GM19239 (cell line): Measurements from ENCODE around the gene RAB9A.
"Not testable (repeated sequence)": the region's sequence is repeated elsewhere in the genome, so short reads cannot be mapped to it uniquely, and the experiment has no call there.

ENCODE experiments used
- DNase-seq: peaks from one replicate; pipeline ENCODE4 v3.0.0; 2011; ENCODE audit warnings: low spot score; ENCODE audit not compliant: insufficient read length
- FAIRE-seq: peaks from 2 replicates; lab custom pipeline; 2011; peaks lifted over from hg19 to GRCh38; lab: Jason Lieb, UNC

The RAB9A gene

DNA sequence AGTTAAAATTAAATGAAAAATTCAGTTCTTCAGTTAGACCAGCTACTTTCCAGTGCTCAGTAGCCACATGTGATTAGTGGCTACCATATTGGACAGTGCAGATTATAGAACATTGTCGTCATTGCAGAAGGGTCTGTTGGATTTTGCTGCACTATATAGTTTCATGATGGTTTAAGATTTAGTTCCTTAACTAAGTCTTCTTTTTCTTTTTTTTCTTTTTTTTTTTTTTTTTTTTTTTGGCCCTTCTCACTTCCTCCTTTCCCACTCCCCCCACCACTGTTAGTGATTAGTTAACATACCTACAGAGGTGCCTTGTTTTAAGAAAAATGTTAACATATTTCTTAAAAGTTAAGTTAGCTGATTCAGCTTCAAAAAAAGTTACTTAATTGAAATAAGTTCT lies 9.0 kb downstream of the RAB9A start:
- FAIRE-seq (no peak), DNase-seq (no peak)

DNA sequence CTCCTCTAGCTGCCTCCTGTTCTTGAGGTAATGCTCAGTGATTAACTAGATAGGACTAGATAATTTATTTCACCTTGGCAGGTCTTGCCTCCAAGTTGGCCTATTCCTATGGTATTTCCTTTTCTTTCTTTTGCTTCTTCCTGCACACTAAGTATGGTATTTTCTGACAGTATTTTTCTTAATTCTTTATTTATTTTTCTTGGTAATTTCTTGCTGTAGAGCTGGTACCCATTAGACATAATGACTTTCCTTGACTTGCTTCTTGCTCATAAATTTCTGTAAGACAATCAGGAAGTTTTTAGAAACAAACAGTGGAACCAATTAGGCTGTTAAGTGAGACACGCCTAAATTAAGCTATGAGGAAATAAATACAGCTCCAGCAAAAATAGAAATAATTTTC lies 9.5 kb downstream of the RAB9A start:
- FAIRE-seq (no peak), DNase-seq (no peak)

DNA sequence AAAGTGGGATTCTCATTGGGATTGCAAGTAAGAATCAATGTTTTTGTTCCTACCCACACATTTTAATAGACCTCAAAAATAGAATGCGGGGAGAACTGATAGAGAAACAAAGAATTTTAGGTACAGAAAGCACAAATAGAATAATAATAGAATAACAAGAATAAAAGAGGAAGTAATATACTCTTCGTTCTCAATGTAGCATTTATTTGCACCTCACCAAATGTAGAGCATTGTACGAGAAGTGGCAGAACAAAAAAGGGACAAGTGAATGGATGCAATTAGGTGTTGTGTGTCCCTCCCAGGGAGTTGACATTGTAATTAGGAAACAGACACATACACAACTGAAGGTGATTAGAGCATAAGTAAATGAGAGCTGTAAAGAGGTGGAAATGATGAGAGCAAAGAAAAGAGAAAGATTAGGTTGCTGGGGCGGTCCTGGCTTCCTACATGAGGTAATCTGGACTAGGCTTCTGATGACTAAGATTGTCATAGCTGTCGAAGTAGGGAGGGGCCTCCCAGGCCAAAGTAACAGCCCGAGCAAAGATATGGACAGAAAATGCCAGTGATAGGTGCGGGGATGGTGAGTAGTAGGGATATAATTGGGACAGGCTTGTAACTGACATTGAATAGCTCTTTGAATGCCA lies 10.4 kb downstream of the RAB9A start:
- DNase-seq (no peak), FAIRE-seq (peak; percentile 93)

DNA sequence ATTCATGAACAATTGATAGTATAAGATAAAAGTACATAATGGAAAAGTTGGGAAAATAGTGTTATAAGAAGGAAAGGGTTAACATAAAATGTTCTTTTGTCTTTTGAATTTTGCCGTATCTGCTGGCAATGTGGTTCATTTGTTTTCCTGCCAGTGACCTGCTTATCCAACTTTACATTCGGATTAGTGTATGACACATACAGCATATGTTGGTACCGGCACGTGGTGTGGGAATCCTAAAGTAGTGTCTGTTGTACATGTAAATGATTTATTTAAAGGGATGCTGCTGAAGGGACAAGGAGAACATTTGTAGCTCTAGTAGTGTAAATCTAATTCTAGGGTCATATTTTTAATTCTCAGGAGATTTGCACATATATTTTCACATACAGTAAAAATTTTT lies 11.5 kb downstream of the RAB9A start:
- FAIRE-seq (no peak), DNase-seq (no peak)

DNA sequence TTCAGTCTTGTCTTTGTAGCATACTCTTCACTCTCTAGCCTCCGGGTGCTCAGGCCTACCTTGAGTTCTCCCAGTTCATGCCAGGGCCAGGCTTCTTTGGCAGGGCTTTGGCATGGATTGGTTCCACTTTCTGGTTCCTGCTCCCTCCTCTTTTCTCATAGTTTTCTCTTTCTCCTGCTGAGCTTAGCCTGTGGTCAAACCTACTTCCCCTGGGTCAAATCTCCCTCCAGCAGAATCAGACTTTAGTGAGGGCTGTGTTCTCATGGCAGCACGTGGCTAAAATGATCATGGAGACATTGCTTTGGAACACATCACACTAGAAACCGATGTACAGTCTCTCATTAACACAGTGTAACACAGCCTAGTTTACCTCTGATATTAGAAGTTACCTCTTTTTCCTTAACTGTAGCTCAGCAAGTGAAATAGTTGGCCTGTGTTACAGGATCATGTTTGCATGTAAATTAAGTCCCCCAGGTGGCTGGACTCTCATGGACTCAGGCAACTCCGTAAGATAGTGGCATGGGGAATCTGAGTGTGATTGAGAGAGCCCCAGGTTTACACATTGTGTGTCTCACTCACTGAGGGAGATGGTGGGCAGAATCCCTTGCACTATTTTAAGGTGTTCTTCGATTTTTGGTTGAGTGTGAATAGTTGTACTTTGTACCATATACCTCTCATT lies 13.3 kb downstream of the RAB9A start:
- FAIRE-seq (no peak), DNase-seq (no peak)

DNA sequence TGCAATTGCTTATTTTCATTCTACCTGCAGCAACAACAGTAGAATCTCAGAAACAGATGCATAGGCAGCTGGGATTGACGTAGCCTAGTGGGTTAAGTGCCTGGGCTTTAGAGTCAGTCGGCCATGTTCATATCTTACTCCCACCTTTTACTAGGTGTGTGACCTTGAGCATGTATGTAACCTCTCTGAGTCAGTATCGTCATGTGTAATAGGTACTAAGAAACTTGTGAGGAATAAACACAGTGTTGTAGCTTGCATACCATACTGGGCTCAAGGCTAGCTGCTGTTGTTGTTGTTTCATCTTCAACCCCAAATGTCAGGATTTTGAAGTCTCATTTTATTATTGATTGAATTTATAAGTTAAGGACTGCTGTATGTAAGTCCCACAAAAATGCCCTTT lies 14.2 kb downstream of the RAB9A start:
- peak; percentile 79 for FAIRE-seq

DNA sequence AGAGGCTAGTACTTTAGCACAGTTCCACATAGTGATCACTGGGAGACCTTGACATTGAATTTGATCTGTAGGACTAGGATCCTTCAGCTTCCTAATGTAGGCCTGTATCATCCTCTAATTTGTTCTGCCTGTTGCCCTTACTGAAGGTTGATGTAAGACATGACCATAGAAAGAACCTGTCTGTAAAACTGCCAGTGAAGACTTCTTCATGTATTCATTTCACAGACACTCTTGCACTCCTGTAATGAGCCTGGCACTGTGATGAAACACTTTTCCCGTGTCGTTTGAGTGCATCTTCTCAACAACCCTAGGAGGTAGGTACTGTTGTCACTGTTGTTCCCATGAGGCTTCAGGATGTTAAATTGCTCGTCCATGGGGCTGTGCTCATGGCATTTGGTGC lies 14.7 kb downstream of the RAB9A start:
- peak; percentile 75 for FAIRE-seq
- no peak for DNase-seq

More for the DNA sequence above, 14.2 kb downstream of the RAB9A start:
- no peak for DNase-seq

DNA sequence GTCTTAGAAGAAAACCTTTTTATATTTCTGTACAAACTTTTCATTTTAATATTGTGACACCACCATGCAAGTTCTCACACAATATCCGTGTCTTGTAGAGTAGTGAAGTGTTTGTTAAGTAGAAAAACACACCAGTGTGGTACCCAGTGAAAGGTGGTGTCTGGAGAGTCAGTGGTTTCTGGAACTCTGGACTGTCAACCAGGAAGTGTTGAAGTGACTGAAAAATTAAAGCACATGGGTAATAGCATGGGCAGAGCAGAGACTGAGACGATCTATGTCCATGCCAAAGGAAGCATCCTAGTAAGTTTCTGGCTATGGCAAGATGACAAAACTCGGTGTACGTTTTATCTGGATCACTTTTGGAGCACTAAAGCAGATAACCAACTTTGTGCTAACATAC lies 22.2 kb downstream of the RAB9A start:
- FAIRE-seq (peak; percentile 91), DNase-seq (no peak)

DNA sequence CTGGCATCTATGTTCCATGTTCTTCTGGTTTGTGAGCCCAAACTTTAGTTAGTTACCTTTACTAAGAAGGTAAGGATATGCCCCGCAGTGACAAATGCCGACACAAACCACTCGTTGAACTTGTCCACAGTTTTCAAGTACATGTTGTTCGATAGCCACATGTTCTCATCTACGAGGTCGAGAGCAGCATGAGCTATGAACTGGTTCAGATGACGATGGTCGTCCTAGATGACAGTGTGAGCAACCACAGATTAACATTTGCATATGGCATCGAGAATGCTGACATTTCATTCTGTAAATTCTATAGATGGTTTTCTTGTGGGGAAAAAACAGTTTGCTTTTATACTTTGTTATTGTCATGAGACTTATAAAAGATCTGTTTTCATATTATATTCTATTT lies 27.5 kb downstream of the RAB9A start:
- FAIRE-seq, result no peak
- no peak for DNase-seq

DNA sequence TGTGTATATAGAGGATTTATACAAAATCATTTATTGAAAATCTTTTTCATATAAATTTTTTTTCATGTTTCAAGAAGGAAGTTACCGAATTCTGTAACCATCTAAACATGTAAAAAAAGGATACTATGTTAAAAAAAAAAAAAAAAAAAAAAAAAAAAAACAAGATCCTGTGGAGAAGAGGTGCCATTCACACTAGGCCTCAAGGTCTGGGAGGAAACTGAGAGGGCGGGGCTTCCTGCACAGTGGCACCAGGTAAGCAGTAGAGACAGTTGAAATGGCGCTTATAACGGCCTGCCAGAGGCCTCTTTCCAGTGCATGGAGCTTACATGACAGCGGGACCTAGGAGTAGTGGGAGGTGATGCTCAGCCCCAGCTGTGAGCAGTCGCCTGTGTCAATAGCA lies 28.0 kb downstream of the RAB9A start:
- DNase-seq, result no peak
- no peak for FAIRE-seq

DNA sequence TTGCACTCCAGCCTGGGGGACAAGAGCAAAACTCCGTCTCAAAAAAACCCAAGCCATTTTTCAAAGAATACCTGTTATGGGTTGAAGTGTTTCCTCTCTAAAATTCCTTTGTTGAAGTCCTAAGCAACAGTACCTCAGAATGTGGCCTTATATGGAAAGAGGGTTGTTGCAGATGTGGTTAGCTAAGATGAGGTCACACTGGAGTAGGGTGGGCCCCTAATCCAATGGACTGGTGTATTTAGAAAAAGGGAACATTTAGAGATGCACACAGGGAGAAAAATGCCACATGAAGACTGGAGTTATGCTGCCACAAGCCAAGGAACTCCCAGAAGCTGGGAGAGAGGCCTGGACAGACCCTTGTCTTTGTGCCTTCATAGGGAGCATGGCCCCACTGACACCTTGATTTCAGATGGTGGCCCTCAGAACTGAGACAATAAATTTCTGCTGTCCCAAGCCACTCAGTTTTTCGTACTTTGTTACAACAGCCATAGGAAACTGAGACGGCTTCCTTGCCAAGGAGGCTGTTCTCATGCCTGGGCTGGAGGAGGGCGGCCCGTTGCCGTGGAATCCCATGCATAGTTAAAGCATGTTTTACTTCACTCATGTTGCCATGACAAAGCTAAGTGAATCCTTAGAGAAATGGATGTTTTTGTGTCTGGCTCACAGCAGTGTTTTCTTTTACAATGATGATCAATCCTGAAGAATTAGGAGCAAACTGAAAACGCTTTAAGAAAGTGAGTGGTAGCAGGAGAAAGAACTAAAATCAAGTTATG lies 29.0 kb downstream of the RAB9A start:
- DNase-seq (no peak), FAIRE-seq (no peak)

DNA sequence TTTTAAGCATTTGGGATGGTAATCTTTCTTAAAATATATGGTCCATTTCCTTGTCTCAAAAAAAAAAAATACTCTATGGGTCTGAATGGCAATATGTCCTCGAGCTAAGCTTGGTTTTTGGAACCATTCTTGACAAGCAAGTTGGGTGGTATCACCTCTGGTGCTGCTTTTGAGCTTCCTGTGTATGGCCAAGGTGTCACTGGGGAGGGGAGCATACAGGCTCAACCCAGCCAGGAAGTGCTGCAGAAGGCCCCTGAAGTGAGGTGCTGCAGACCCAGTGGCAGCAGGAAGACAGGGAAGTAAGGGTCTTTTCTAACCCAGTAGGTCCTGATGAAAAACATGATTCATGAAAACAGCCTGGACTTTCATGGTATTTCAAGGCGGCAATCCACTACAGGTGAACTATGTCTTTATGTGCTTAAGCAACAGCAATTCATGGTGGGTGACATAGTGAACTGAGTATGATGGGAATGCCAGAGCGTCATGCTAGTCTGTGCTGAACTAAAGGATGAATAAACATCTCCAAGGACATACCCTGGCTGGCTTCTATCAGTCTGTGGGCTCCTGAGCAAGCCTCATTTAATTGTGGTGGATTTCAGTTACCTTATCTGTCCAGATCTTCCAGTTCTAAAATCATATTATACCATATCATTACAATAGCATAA lies 30.4 kb downstream of the RAB9A start:
- FAIRE-seq (no peak), DNase-seq (no peak)

DNA sequence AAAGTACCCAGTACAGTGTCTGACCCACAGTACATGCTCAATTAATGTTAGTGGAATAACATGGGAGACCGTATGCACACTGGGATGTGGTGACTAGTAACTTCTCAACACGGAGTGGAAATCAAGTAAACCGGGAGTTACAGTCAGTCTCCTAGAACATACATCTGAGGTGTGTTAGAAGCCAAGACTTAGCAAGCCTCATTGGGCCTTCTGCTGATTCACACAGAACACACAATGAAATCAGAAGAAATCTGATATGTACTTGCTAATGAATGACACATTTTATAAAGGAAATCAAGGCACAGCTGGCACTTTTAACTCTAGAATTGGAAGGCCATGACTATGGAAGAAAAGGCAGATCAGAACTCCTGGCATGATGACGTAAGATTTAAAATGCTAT lies 32.4 kb downstream of the RAB9A start:
- FAIRE-seq (peak; percentile 39), DNase-seq (no peak)

DNA sequence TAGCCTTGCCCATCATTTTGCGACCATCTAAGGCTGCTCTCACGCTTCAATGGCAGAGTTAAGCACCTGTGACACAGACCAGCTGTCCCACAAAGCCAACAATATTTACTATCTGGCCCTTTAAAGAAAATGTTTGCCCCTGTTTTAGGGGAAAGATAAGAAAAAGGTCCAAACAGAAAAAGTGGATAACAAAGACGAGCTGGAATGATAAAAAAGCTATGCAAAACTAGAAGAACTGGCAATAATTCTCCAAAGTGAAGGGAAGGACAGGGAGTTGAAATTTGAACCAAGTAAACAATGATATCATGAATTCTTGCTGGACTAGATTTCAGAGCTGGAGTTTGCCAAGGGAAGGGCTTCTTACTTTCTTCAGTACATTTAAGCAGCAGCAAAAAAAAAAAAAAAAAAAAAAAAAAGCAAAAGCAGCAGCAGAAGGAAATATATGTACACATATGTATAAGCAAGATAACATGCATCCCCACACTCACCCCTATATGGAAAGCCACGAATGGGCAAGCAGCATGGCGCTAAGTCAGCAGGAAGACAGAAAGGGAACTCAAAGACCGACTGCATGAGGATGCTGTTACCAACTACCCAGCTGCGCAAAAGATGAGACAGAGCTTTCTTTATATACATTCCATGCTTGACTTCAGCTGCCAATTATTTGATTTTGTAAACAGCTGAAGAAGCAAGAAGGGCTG lies 33.0 kb downstream of the RAB9A start:
- FAIRE-seq (no peak), DNase-seq (no peak)

DNA sequence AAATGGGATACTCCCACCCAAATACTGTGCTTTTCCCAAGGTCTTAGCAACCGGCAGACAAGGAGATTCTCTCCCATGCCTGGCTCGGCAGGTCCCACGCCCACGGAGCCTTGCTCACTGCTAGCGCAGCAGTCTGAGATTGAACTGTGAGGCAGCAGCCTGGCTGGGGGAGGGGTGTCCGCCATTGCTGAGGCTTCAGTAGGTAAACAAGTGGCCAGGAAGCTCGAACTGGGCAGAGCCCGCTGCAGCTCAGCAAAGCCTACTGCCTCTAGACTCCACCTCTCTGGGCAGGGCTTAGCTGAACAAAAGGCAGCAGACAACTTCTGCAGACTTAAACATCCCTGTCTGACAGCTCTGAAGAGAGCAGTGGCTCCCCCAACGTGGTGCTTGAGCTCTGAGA lies 36.0 kb downstream of the RAB9A start:
- not testable (repeated sequence) for DNase-seq, FAIRE-seq

DNA sequence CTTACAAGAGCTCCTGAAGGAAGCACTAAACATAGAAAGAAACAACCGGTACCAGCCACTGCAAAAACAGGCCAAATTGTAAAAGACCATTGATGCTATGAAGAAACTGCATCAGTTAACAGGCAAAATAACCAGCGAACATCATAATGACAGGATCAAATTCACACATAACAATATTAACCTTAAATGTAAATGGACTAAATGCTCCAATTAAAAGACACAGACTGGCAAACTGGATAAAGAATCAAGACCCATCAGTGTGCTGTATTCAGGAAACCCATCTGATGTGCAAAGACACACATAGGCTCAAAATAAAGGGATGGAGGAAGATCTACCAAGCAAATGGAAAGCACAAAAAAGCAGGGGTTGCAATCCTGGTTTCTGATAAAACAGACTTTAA lies 37.7 kb downstream of the RAB9A start:
- not testable (repeated sequence) for FAIRE-seq, DNase-seq

DNA sequence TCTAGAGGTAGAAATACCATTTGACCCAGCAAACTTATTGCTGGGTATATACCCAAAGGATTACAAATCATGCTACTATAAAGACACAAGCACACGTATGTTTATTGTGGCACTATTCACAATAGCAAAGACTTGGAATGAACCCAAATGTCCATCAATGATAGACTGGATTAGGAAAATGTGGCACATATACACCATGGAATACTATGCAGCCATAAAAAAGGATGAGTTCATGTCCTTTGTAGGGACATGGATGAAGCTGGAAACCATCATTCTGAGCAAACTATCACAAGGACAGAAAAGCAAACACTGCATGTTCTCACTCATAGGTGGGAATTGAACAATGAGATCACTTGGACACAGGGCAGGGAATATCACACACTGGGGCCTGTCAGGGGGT lies 41.6 kb downstream of the RAB9A start:
- not testable (repeated sequence) for FAIRE-seq, DNase-seq

DNA sequence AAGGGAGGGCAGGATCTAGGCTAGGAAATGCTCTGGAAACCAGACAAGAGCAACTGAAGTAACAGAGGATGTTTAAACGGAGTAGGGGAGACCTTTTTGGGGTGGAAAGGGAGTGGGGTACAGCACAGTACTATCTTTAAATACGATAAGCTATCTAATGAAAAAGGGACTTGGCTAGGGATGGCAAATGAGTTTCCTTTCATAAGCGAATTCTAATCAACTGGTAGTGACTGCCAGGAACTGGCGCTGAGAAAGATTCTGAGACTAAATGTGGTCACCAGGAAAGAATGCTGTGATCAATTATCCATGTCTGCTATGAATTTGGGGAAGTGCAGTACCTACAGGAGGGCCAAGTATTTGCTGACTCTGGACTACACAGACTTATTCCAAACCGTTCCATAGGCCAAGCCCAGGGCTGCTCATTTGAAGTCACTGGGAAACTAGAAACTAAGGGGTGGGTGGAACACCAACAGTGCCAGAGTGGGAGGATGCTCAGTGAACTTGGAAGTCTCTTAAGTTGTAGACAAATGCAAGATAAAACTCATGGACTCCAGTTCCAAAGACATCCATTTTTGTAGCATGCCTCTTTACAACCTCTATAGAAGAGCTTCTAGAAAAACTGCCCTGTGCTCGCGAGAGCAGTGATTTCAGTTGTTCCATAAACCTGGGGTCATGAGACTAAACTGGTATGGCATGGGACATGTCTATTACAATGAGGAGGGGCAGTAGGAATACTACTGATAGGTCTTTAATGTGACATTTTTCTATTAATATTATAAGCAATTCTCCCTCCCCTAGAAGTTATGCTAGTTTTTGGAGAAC lies 43.5 kb downstream of the RAB9A start:
- no peak for DNase-seq
- peak; percentile 45 for FAIRE-seq

DNA sequence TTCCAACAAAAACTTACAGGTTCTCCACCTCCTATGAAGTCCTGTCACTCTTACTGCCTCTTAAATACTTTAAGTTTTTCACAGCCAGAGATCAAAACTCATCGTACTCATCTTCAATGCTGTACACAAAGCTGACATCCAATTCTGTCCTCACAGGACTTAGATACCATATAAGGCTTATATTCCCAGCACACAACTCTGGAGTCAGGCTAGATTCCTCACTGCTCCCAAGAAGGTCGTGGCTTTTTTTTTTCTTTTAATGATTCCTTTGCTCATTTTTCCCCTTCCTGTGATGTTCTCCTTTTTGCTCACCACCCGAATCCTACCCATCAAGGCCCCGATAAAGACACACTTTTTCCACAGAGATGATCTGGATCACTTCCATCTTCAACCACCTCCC lies 44.6 kb downstream of the RAB9A start:
- FAIRE-seq, result no peak

More for the DNA sequence above, 44.6 kb downstream of the RAB9A start:
- DNase-seq, result no peak
